WTC11 (cell line): ENCODE results near the gene TMEM119. TPM values are rescaled to one million over a fixed set of nuclear protein-coding genes. Genes with fewer than 3 reads are reported as not detected.
A peak's percentile ranks its signal among the peaks of the same experiment; 100 is the strongest.
"Not testable (repeated sequence)": the region's sequence is repeated elsewhere in the genome, so short reads cannot be mapped to it uniquely, and the experiment has no call there.

Experiments
- ATAC-seq: fragments of 200-7000 bp; cut with Tn5 transposase; 2 replicates; pipeline ENCODE4 v1.10.0; 2021; ENCODE audit warnings: mild to moderate bottlenecking, moderate library complexity
- CTCF ChIA-PET: fragments of 300-600 bp; sonication (Branson Sonifier 250); formaldehyde crosslinking; loops from one replicate; lab custom pipeline; 2021; ENCODE audit warnings: antibody characterized with exemption; lab: Charles Lee
- POLR2A ChIA-PET: fragments of 350-600 bp; sonication (Branson Sonifier 250); formaldehyde crosslinking; loops from one replicate; lab custom pipeline; 2021; ENCODE audit warnings: antibody characterized with exemption; lab: Charles Lee
- DNase-seq: peaks from one replicate; pipeline ENCODE4 v3.0.0; 2021; ENCODE audit warnings: low spot score
- H3K27ac Mint-ChIP-seq: 2 replicates; pipeline ENCODE4 v1.8.0; 2021; ENCODE audit warnings: mixed read lengths
- H3K27me3 Mint-ChIP-seq: 2 replicates; pipeline ENCODE4 v1.8.0; 2021; ENCODE audit warnings: low read depth, mild to moderate bottlenecking, moderate library complexity, mixed read lengths
- H3K36me3 Mint-ChIP-seq: 2 replicates; pipeline ENCODE4 v1.8.0; 2021; ENCODE audit warnings: mixed read lengths
- H3K4me1 Mint-ChIP-seq: 2 replicates; pipeline ENCODE4 v1.8.0; 2022; ENCODE audit warnings: mixed read lengths
- H3K4me3 Mint-ChIP-seq: 2 replicates; pipeline ENCODE4 v1.8.0; 2021; ENCODE audit warnings: mild to moderate bottlenecking, moderate library complexity, mixed read lengths
- H3K9me3 Mint-ChIP-seq: 2 replicates; pipeline ENCODE4 v1.8.0; 2021; ENCODE audit warnings: mixed read lengths
- CTCF ChIP-seq: fragments of 200-600 bp; IDR thresholded peaks from 2 replicates; pipeline ENCODE4 v1.8.0; 2022; ENCODE audit warnings: antibody characterized with exemption
- ESRRA ChIP-seq: sonication (generic); formaldehyde crosslinking; IDR thresholded peaks from 2 replicates; pipeline ENCODE4 v1.8.1; 2022; ENCODE audit warnings: mild to moderate bottlenecking, missing genetic modification reagents, borderline replicate concordance
- GABPB1 ChIP-seq: sonication (generic); formaldehyde crosslinking; IDR thresholded peaks from 2 replicates; pipeline ENCODE4 v1.8.1; 2023; ENCODE audit warnings: mild to moderate bottlenecking, missing genetic modification reagents
- NR3C1 ChIP-seq: sonication (generic); formaldehyde crosslinking; conservative IDR thresholded peaks from 2 replicates; pipeline ENCODE4 v1.8.1; 2023; ENCODE audit warnings: low read depth, mild to moderate bottlenecking, missing genetic modification reagents
- ZNF263 ChIP-seq: sonication (generic); formaldehyde crosslinking; IDR thresholded peaks from 2 replicates; pipeline ENCODE4 v1.8.1; 2022; ENCODE audit warnings: low read depth, mild to moderate bottlenecking, moderate library complexity, missing genetic modification reagents
- ZNF317 ChIP-seq: sonication (generic); formaldehyde crosslinking; IDR thresholded peaks from 2 replicates; pipeline ENCODE4 v1.8.1; 2023; ENCODE audit warnings: low read depth, mild to moderate bottlenecking, moderate library complexity, missing genetic modification reagents, borderline replicate concordance
- total RNA-seq: library from RNA; stranded (reverse); gene quantifications from 3 replicates; pipeline ENCODE4 v1.2.3, GENCODE V29; 2021

The TMEM119 gene
- total RNA-seq, 1 experiment from 2014 or later: 0.20 TPM

GRCh38 chr12:108620236-108620879 is 22.5 kb upstream of the TMEM119 start:
- peaks cover 39% of the 10 kb centered on the region for H3K4me1 Mint-ChIP-seq
- no peak for TF ChIP-seq ZNF263 (CRISPR knock-in tag)
- TF ChIP-seq GABPB1 (CRISPR knock-in tag): peak; percentile 95
- peaks cover 25% of the 10 kb centered on the region for H3K9me3 Mint-ChIP-seq
- no peak for ATAC-seq
- CTCF ChIA-PET: interaction anchor here (0.9 to 1.9 kb wide), 3 partner anchors 15 to 50 kb away, joined by 3 to 9 read pairs (median 4); no protein-coding TSS in a partner anchor
- no peak overlapping the region for H3K27ac Mint-ChIP-seq
- DNase-seq: no peak
- H3K27me3 Mint-ChIP-seq: no peaks in the 10 kb centered on the region
- POLR2A ChIA-PET: interaction anchor here (0.6 kb wide), 1 partner anchor 535 kb away, joined by 6 read pairs; no protein-coding TSS in a partner anchor
- H3K36me3 Mint-ChIP-seq: no peaks in the 10 kb centered on the region
- no peak overlapping the region for H3K4me3 Mint-ChIP-seq

GRCh38 chr12:108619369-108620160 is 21.7 kb upstream of the TMEM119 start:
- H3K27me3 Mint-ChIP-seq: no peaks in the 10 kb centered on the region
- 0 out of 2 replicates have a peak overlapping the region, but pooled peaks have one; percentile 16 for H3K27ac Mint-ChIP-seq
- no peak overlapping the region for H3K4me3 Mint-ChIP-seq
- no peaks in the 10 kb centered on the region for H3K36me3 Mint-ChIP-seq
- H3K9me3 Mint-ChIP-seq: peaks cover 25% of the 10 kb centered on the region
- CTCF ChIA-PET: interaction anchor here (0.6 to 1.9 kb wide), 6 partner anchors 9 to 176 kb away, joined by 3 to 9 read pairs (median 4); no protein-coding TSS in a partner anchor
- peaks cover 35% of the 10 kb centered on the region for H3K4me1 Mint-ChIP-seq
- POLR2A ChIA-PET: interaction anchor here (0.6 to 0.7 kb wide), 2 partner anchors 49 to 534 kb away, joined by 6 to 10 read pairs; no protein-coding TSS in a partner anchor
- DNase-seq: no peak
- TF ChIP-seq ZNF317 (CRISPR knock-in tag) (no peak), ESRRA (CRISPR knock-in tag) (no peak)
- ATAC-seq: no peak

- not testable (repeated sequence) for ATAC-seq, H3K27ac Mint-ChIP-seq, H3K4me3 Mint-ChIP-seq, H3K36me3 Mint-ChIP-seq, DNase-seq, H3K27me3 Mint-ChIP-seq
- Mint-ChIP-seq H3K9me3 (peaks cover 23% of the 10 kb centered on the region), H3K4me1 (peaks cover 35% of the 10 kb centered on the region)
- ChIA-PET POLR2A (interaction anchor here (0.7 kb wide), 1 partner anchor 49 kb away, joined by 10 read pairs; no protein-coding TSS in a partner anchor), CTCF (interaction anchor here (0.6 to 2.7 kb wide), 18 partner anchors 8 to 490 kb away, joined by 3 to 31 read pairs (median 4); partner anchors contain the start of genes ISCU, SART3 and WSCD2)
Measured at GRCh38 chr12:108618953-108619274, 21.0 kb upstream of the TMEM119 start.

GRCh38 chr12:108618079-108618952 is 20.4 kb upstream of the TMEM119 start:
- TF ChIP-seq CTCF (peak; percentile 98), NR3C1 (CRISPR knock-in tag) (no peak)
- Mint-ChIP-seq H3K4me3 (no peak overlapping the region), H3K4me1 (peaks cover 38% of the 10 kb centered on the region), H3K9me3 (peaks cover 17% of the 10 kb centered on the region), H3K27me3 (no peaks in the 10 kb centered on the region; the same call in 1 of the 2 replicates), H3K36me3 (no peaks in the 10 kb centered on the region), H3K27ac (no peak overlapping the region)
- ChIA-PET CTCF (interaction anchor here (0.6 to 2.7 kb wide), 31 partner anchors 8 to 493 kb away, joined by 3 to 31 read pairs (median 4); partner anchors contain the start of genes ISCU, SART3, SELPLG and TMEM119), POLR2A (interaction anchor here (0.5 to 1.2 kb wide), 3 partner anchors 48 to 208 kb away, joined by 3 to 10 read pairs (median 8); partner anchors contain the start of gene ISCU)
- DNase-seq (peak; percentile 89), ATAC-seq (peak; percentile 88)
